Gastroesophageal sphincter (tissue), 4 donors: ENCODE results near the gene KRABD2.
"Not testable (repeated sequence)": the region's sequence is repeated elsewhere in the genome, so short reads cannot be mapped to it uniquely, and the experiment has no call there.

ENCODE experiments used
- ATAC-seq: fragments of 150-250 bp; one replicate; pipeline ENCODE4 v1.9.1; 2016; ENCODE audit warnings: mild to moderate bottlenecking, moderate library complexity
- H3K27ac ChIP-seq, 4 donors: fragments of 200-600 bp; sonication (generic) in 3 of 4; 1 replicate in 3 of 4; 2 replicates in 1 of 4; pipeline ENCODE4 v1.5.1; 2016 to 2019
- H3K27me3 ChIP-seq: fragments of 200-600 bp; sonication (generic); one replicate; pipeline ENCODE4 v1.5.1; 2019
- H3K36me3 ChIP-seq, 2 donors: fragments of 200-600 bp; sonication (generic); one replicate each; pipeline ENCODE4 v1.5.1; 2019; ENCODE audit warnings: control low read depth in 1 of 2
- H3K4me1 ChIP-seq, 3 donors: fragments of 200-600 bp; sonication (generic); 1 replicate in 2 of 3; 2 replicates in 1 of 3; pipeline ENCODE4 v1.5.1; 2016 to 2019; ENCODE audit warnings: control low read depth in 2 of 3
- H3K4me3 ChIP-seq, 2 donors: fragments of 200-600 bp; sonication (generic); one replicate each; pipeline ENCODE4 v1.5.1; 2019; ENCODE audit warnings: mild to moderate bottlenecking in 1 of 2, moderate library complexity in 1 of 2
- H3K9me3 ChIP-seq, 3 donors: fragments of 200-600 bp; sonication (generic); one replicate each; pipeline ENCODE4 v1.5.1; 2017 to 2019; ENCODE audit warnings: control low read depth in 2 of 3
- EP300 ChIP-seq: sonication (generic); formaldehyde crosslinking; IDR thresholded peaks from one replicate; pipeline ENCODE4 v1.6.1; 2017; ENCODE audit warnings: antibody characterized with exemption, mild to moderate bottlenecking
- POLR2A ChIP-seq, 2 donors: fragments of 450-650 bp; IDR thresholded peaks; one replicate each; pipeline ENCODE4 v1.6.1; 2017; ENCODE audit warnings: antibody characterized with exemption in 2 of 2, mild to moderate bottlenecking in 2 of 2, moderate library complexity in 1 of 2
- POLR2AphosphoS5 ChIP-seq: sonication (generic); formaldehyde crosslinking; IDR thresholded peaks from one replicate; pipeline ENCODE4 v1.6.1; 2017; ENCODE audit warnings: antibody characterized with exemption
- WGBS, 2 donors: methylation state at CpG; one replicate each; pipeline ENCODE4 v1.1.5; 2018; ENCODE audit warnings: low coverage in 1 of 2; 5-methylcytosine and 5-hydroxymethylcytosine counted together
- TF ChIP-seq, protein P1 (sequence below), 4 experiments: fragments of 200-600 bp in 2 of 4; fragments of 450-650 bp in 2 of 4; sonication (generic) in 1 of 4; IDR thresholded peaks; one replicate each; pipeline ENCODE4 v1.5.1; 2017 to 2019; ENCODE audit warnings: antibody characterized with exemption in 4 of 4, mild to moderate bottlenecking in 2 of 4, moderate library complexity in 2 of 4

KRABD2 gene

DNA sequence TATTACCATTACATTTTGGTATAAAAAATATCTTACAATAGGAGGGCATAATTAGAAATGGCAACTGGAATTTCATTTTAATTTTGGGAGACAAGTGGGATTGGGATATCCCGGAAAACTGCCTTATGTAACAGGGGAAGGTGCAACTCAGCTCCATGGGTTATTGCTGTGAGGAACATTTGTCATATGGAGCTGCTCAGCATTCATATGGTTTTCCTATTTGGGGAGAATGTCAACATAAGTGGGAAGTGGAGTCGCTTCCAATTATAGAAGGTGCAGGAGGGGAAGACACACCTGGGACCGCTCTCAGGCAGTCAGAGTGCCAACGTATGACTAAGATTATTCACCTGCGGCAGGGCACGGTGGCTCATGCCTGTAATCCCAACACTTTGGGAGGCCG is 26.2 kb downstream of the KRABD2 start:
- Histone ChIP-seq H3K27ac (no peak overlapping the region), H3K4me1 (no peaks in the 10 kb centered on the region), H3K9me3 (no peaks in the 10 kb centered on the region), H3K27me3 (peaks cover 31% of the 10 kb centered on the region), H3K36me3 (no peaks in the 10 kb centered on the region), H3K4me3 (no peak overlapping the region)
- ATAC-seq: no peak
- 80 to 81% methylated on average over 2 to 4 of the region's 7 CpGs for WGBS, 2 donors
- no peak for TF ChIP-seq POLR2AphosphoS5
- TF ChIP-seq EP300: no peak

DNA sequence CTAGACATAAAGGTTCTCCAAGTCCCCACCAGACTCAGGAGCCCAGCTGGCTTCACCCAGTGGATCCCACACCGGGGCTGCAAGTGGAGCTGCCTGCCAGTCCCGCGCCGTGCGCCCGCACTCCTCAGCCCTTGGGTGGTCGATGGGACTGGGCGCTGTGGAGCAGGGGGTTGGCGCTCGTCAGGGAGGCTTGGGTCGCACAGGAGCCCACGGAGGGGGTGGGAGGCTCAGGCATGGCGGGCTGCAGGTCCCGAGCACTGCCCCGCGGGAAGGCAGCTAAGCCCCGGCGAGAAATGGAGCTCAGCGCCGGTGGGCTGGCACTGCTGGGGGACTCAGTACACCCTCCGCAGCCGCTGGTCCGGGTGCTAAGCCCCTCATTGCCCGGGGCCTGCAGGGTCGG is 29.5 kb downstream of the KRABD2 start:
- H3K4me3 ChIP-seq, H3K36me3 ChIP-seq, H3K27ac ChIP-seq, H3K4me1 ChIP-seq, H3K9me3 ChIP-seq, ATAC-seq: not testable (repeated sequence)
- no CpG with 5 or more reads among the region's 25 CpGs for WGBS, 2 donors
- peaks cover 31% of the 10 kb centered on the region for H3K27me3 ChIP-seq

DNA sequence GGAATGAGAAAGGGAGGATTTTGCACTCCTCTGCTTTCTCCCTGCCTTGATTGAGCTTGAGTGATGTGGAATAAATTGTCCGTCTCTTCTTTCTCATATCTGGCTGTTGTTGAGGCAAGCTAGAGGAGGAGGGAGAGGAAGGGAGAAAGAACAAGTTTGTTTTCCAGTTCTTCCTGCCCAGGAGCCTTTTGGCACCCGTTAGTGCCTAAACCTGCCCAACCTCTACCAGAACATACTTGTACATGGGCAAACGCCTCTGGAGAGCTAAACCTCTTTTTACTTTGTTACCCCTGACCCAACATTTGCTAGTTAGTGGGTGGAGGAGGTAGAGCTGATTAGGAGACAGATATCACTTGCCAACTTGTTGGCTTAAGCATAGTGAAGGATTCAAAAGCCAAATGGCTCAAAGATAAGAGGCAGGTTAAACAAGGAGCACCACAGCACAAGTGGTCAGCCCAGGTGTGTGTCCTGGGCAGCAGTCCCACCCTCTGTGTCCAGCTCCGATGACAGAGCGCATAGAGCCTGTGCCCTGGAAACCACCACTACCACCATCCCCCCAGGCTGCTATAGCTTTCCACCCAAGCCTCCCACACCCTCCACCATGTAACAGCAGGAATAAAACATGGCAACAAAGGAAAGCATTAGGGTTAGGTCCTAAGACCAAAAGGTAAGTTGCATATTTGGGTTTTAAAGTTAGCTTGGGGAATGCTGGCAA is 30.4 kb downstream of the KRABD2 start:
- no peak overlapping the region for H3K4me3 ChIP-seq
- H3K27me3 ChIP-seq: peaks cover 31% of the 10 kb centered on the region
- no peaks in the 10 kb centered on the region for H3K36me3 ChIP-seq
- H3K9me3 ChIP-seq: no peaks in the 10 kb centered on the region
- ATAC-seq: no peak
- no peak overlapping the region for H3K27ac ChIP-seq
- TF ChIP-seq POLR2AphosphoS5 (no peak), EP300 (no peak), POLR2A (IDR thresholded peaks at IDR 0.05) (no peak)
- TF ChIP-seq, protein P1, sequence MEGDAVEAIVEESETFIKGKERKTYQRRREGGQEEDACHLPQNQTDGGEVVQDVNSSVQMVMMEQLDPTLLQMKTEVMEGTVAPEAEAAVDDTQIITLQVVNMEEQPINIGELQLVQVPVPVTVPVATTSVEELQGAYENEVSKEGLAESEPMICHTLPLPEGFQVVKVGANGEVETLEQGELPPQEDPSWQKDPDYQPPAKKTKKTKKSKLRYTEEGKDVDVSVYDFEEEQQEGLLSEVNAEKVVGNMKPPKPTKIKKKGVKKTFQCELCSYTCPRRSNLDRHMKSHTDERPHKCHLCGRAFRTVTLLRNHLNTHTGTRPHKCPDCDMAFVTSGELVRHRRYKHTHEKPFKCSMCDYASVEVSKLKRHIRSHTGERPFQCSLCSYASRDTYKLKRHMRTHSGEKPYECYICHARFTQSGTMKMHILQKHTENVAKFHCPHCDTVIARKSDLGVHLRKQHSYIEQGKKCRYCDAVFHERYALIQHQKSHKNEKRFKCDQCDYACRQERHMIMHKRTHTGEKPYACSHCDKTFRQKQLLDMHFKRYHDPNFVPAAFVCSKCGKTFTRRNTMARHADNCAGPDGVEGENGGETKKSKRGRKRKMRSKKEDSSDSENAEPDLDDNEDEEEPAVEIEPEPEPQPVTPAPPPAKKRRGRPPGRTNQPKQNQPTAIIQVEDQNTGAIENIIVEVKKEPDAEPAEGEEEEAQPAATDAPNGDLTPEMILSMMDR (IDR thresholded peaks at IDR 0.05): no peak
- 84 to 93% methylated on average over 2 to 5 of the region's 5 CpGs for WGBS, 2 donors
- no peaks in the 10 kb centered on the region for H3K4me1 ChIP-seq

DNA sequence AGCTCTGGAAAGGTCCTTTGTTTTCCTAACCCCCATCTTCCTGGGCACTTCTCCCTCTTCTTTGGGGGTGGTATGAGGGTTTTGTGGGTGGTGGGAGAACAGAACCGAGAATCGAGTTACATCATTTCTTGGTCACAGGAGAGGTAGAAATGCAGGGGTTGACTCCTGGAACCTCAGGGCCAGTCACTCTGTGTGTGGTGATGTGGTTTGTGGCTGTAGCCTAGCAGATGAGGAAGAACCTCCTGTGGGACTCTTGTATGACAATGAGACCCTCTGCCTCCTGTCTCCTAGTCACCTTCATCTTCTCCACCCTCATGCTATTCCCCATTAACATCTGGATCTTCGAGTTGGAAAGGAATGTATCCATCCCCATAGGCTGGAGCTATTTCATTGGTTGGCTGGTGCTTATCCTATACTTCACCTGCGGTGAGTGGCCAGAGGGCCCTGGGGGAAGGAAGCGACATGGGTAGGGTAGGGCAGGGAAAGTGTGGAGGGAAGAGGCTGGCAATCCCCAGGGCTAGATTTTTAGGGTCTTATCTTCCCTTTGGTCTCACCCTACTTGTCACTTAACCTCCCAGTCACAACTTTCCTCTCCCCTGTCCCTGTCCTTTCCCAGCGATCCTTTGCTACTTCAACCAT is 31.3 kb downstream of the KRABD2 start:
- Histone ChIP-seq H3K27me3 (peaks cover 31% of the 10 kb centered on the region), H3K4me1 (no peaks in the 10 kb centered on the region), H3K36me3 (no peaks in the 10 kb centered on the region), H3K9me3 (no peaks in the 10 kb centered on the region), H3K27ac (no peak overlapping the region), H3K4me3 (no peak overlapping the region)
- TF ChIP-seq POLR2AphosphoS5: no peak
- TF ChIP-seq EP300: no peak
- TF ChIP-seq, protein P1 (IDR thresholded peaks at IDR 0.05): no peak
- TF ChIP-seq POLR2A (IDR thresholded peaks at IDR 0.05): no peak
- no peak for ATAC-seq
- WGBS, 2 donors: 78 to 85% methylated on average over 2 to 4 of the region's 6 CpGs

DNA sequence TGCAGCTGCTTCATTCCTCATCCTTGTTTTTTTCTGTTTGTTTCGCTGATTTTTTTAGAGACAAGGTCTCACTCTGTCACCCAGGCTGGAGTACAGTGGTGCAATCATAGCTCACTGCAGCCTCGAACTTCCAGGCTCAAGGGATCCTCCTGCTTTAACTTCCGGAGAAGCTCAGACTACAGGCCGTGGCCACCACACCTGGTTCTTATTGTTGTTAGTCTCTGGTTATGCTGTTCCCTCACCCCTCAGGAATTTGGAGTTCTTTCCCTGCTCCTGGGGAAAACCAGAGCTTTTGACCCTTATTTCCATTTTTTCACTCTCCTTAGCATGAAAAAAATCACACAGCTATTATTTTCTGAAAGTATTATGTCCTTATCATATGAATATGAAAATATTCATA is 35.0 kb downstream of the KRABD2 start:
- no peak for ATAC-seq
- Histone ChIP-seq H3K27ac (no peak overlapping the region), H3K36me3 (no peaks in the 10 kb centered on the region), H3K4me3 (no peak overlapping the region), H3K4me1 (no peaks in the 10 kb centered on the region), H3K9me3 (no peaks in the 10 kb centered on the region), H3K27me3 (peaks cover 11% of the 10 kb centered on the region)
- 53% methylated on average over 4 of the region's 4 CpGs; no CpG with 5 or more reads in 1 of the 2 donors for WGBS, 2 donors
- TF ChIP-seq POLR2AphosphoS5 (no peak), EP300 (no peak), POLR2A (IDR thresholded peaks at IDR 0.05) (no peak)
- TF ChIP-seq, protein P1 (IDR thresholded peaks at IDR 0.05): no peak

DNA sequence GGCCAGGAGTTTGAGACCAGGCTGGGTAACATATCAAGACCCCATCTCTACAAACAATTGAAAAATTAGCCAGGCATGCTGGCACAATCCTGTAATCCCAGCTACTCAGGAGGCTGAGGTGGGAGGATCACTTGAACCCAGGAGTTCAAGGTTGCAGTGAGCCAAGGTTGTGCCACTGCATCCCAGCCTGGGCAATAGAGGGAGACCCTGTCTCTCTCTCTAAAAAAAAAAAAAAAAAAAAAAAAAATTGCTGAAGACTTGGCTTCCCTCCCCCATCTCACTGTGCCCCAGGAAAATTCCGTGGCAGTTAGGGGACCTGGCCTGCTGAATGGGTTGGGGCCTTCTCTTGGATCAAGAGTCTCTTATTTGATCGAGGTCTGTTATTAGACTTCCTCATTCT is 37.0 kb downstream of the KRABD2 start, which contains the start of gene ODF4:
Gene ODF4 (plus strand): TSS at position 301 of the 400 bp plus-strand sequence. CDS start 212 bp downstream, outside the sequence.
- no peaks in the 10 kb centered on the region for H3K9me3 ChIP-seq
- ATAC-seq: no peak
- H3K36me3 ChIP-seq: no peaks in the 10 kb centered on the region
- H3K27me3 ChIP-seq: no peaks in the 10 kb centered on the region
- 76 to 100% methylated on average over 1 to 2 of the region's 2 CpGs for WGBS, 2 donors
- no peak within 1 kb of the TSS for H3K27ac ChIP-seq
- no peak within 1 kb of the TSS for H3K4me3 ChIP-seq
- TF ChIP-seq POLR2AphosphoS5: no peak
- no peak for TF ChIP-seq EP300
- TF ChIP-seq, protein P1 (IDR thresholded peaks at IDR 0.05): no peak
- TF ChIP-seq POLR2A (IDR thresholded peaks at IDR 0.05): no peak
- H3K4me1 ChIP-seq: no peaks in the 10 kb centered on the region
